Naive B cell (primary cell): Measurements from ENCODE around the gene VEGFC. TPM values are rescaled to one million over a fixed set of nuclear protein-coding genes. Genes with fewer than 3 reads are reported as not detected.

ENCODE experiments used
- ATAC-seq, 2 donors: fragments of 150-1000 bp; cut with Tn5 transposase; 2 replicates each; pipeline ENCODE4 v1.10.0; 2021; ENCODE audit warnings: low read depth in 2 of 2, mild to moderate bottlenecking in 2 of 2, moderate library complexity in 2 of 2
- DNase-seq: peaks from one replicate; pipeline ENCODE4 v3.0.0; 2022
- H3K27ac Mint-ChIP-seq, 6 donors: one replicate each; pipeline ENCODE4 v1.8.0; 2020 to 2022; ENCODE audit warnings: mild to moderate bottlenecking in 6 of 6, mixed read lengths in 6 of 6, moderate library complexity in 5 of 6, inconsistent platforms in 2 of 6
- H3K27me3 Mint-ChIP-seq, 3 donors: one replicate each; pipeline ENCODE4 v1.8.0; 2021 to 2022; ENCODE audit warnings: mixed read lengths in 3 of 3, mild to moderate bottlenecking in 1 of 3
- H3K36me3 Mint-ChIP-seq, 2 donors: one replicate each; pipeline ENCODE4 v1.8.0; 2020 to 2022; ENCODE audit warnings: mixed read lengths in 2 of 2, inconsistent platforms in 1 of 2, mild to moderate bottlenecking in 1 of 2
- H3K4me1 Mint-ChIP-seq, 3 donors: one replicate each; pipeline ENCODE4 v1.8.0; 2020 to 2022; ENCODE audit warnings: mixed read lengths in 3 of 3, inconsistent platforms in 1 of 3, mild to moderate bottlenecking in 1 of 3, moderate library complexity in 1 of 3
- H3K4me3 Mint-ChIP-seq, 8 donors: one replicate each; pipeline ENCODE4 v1.8.0; 2020 to 2022; ENCODE audit warnings: mild to moderate bottlenecking in 8 of 8, mixed read lengths in 8 of 8, moderate library complexity in 8 of 8, inconsistent platforms in 2 of 8
- H3K9me3 Mint-ChIP-seq, 7 donors: one replicate each; pipeline ENCODE4 v1.8.0; 2020 to 2022; ENCODE audit warnings: mixed read lengths in 7 of 7, mild to moderate bottlenecking in 5 of 7, inconsistent platforms in 2 of 7, moderate library complexity in 1 of 7
- polyA plus RNA-seq, 6 donors: library from polyadenylated mRNA; unstranded; fragments of 300-500 nt; fragmentation: Illumina TruSeq; gene quantifications; one replicate each; pipeline ENCODE4 v1.2.3, GENCODE V29; 2021; ENCODE audit warnings: low read depth in 6 of 6

The VEGFC gene
- polyA plus RNA-seq, 6 donors from 2014 or later, result 0.30 TPM; not detected in 5

DNA sequence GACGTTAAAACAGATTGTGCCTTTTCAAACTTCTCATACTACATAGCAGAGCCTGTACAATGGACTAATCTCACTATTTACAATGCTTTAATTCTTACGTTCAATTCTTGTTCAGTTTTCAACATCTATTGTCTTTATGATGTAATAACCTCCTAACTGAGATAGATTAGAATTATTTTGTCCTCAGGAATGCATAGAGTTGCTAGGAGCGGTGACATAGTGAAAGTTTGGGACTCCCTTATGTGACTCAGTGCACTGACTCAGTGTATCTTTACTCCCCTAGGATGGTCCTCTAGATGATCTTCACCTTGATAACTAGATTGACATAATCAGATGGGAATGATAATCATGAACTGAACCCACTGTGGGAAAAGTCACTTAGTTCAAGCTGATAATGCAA lies 151.5 kb downstream of the VEGFC start:
- no peak for ATAC-seq
- no peaks in the 10 kb centered on the region for H3K36me3 Mint-ChIP-seq

DNA sequence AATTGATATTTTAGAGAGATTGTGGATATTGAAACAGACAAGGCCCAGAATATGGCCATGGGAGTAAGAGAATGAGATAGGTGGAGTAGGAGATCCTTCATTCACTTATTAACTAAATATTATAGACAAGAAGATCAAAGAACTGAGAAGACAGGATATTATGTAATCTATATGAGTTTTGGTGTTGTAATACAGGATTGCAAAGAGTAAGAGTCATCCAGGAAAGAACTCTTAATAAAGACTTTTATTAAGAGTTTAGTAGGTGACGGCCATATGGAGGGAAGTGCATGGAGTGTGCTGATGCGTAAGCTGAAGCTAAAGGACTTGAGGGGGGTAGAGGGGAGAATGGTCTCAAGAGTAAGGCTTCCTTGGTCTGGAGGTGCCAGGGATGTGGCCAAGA lies 153.7 kb downstream of the VEGFC start:
- Mint-ChIP-seq H3K27me3 (no peaks in the 10 kb centered on the region), H3K36me3 (no peaks in the 10 kb centered on the region), H3K4me1 (no peaks in the 10 kb centered on the region), H3K4me3 (no peak overlapping the region), H3K9me3 (peaks cover 0 to 17% (median 4%) of the 10 kb centered on the region in 7 donors), H3K27ac (no peak overlapping the region)
- DNase-seq (no peak), ATAC-seq (no peak)

More for the DNA sequence above, 151.5 kb downstream of the VEGFC start:
- H3K27me3 Mint-ChIP-seq, result no peaks in the 10 kb centered on the region
- H3K4me1 Mint-ChIP-seq, result no peaks in the 10 kb centered on the region
- no peak overlapping the region for H3K27ac Mint-ChIP-seq
- no peak for DNase-seq
- H3K4me3 Mint-ChIP-seq, result no peak overlapping the region
- H3K9me3 Mint-ChIP-seq, result peaks cover 0 to 17% (median 4%) of the 10 kb centered on the region in 7 donors

DNA sequence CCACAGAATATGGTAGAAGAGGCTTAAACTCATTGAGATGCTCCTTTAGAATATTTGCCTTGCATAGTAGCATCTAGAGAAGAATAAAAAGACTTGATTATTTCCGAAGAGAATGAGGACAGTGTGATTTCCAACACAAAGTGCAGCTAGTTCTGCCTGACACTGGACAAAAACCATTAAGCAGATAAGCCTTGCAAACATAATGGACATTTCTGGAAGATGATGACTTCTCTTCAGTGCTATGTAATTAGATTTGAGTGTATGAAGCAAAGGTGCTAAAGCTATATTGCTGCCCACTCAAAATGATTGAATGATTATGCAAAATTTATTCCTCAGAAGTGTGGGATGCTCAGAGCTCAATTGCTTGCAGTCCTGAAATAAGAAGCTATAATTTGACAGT lies 156.4 kb downstream of the VEGFC start:
- Mint-ChIP-seq H3K27ac (no peak overlapping the region), H3K27me3 (no peaks in the 10 kb centered on the region), H3K4me3 (no peak overlapping the region), H3K4me1 (no peaks in the 10 kb centered on the region), H3K9me3 (peaks cover 0 to 17% (median 4%) of the 10 kb centered on the region in 7 donors), H3K36me3 (no peaks in the 10 kb centered on the region)
- DNase-seq, result no peak
- no peak for ATAC-seq

DNA sequence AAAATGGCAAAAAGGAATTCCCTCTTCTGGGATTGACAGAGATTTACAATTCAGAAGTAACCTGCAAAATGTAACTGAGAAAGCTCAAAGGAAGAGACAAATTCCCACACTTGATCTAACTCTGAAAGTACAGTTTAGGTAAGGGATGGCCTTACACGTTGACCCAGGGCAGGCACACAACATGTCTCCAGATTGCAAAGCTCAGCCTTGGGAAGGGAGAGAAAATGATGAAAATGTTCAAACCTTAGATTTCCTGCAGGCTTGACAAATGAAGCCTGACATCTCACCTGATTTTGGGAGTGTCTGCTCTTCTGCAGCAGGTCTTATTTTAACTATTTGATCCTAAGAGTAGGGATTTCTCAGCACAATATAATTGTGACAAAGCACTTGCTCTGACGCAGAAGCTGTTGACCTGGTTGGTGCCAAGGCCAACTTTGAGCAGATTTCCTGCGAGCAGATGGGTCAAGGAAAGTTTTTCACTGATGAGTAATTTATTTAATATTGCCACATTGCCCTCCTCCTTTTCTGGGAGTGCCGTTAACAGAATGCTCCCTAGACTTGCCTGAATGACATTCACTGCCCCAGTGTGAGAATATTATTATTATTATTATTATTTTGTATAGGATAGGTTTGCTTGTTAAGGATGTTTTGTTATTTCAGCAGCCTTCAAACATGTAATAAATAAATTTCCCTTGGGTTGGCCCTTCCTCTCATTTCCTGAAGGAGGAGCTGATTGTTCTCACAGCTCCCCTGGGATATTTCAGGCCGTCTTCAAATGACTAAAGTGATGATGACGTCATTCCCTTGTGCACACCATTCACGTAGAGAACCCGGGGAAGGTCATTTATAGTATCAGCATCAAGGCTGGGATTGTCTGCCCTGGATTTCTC lies 157.1 kb downstream of the VEGFC start:
- DNase-seq (no peak), ATAC-seq (no peak)
- Mint-ChIP-seq H3K9me3 (peaks cover 0 to 17% (median 4%) of the 10 kb centered on the region in 7 donors), H3K4me3 (no peak overlapping the region), H3K36me3 (no peaks in the 10 kb centered on the region), H3K4me1 (no peaks in the 10 kb centered on the region), H3K27ac (no peak overlapping the region), H3K27me3 (no peaks in the 10 kb centered on the region)
